Neural cell (in vitro differentiated cells): ENCODE data around the gene DIRAS1. TPM values are rescaled to one million over a fixed set of nuclear protein-coding genes. Genes with fewer than 3 reads are reported as not detected.

ENCODE experiments used
- H2AFZ ChIP-seq: fragments of 200-600, 300-800 bp; sonication (generic), shearing (Covaris generic); 2 replicates; pipeline ENCODE4 v1.6.0; 2014; ENCODE audit warnings: low read depth, mild to moderate bottlenecking, antibody characterized with exemption, low read length, moderate library complexity
- H3F3A ChIP-seq: fragments of 200-600 bp; shearing (Covaris generic); 2 replicates; pipeline ENCODE4 v1.6.1; 2016; ENCODE audit warnings: mild to moderate bottlenecking, moderate library complexity, mixed read lengths, antibody characterized with exemption, low read length; ENCODE audit not compliant: insufficient read depth, poor library complexity, severe bottlenecking
- H3K27ac ChIP-seq: fragments of 200-600, 300-800 bp; sonication (generic), shearing (Covaris generic); 2 replicates; pipeline ENCODE4 v1.5.1; 2014; ENCODE audit warnings: mild to moderate bottlenecking, low read length, moderate library complexity
- H3K27me3 ChIP-seq: fragments of 300-800, 200-600 bp; sonication (generic), shearing (Covaris generic); 2 replicates; pipeline ENCODE4 v1.6.0; 2014; ENCODE audit warnings: mild to moderate bottlenecking, low read depth, low read length, moderate library complexity; ENCODE audit not compliant: insufficient read depth
- H3K36me3 ChIP-seq: fragments of 300-800, 200-600 bp; sonication (generic), shearing (Covaris generic); 2 replicates; pipeline ENCODE4 v1.5.1; 2014; ENCODE audit warnings: mild to moderate bottlenecking, antibody characterized with exemption, low read length, moderate library complexity; ENCODE audit not compliant: insufficient read depth
- H3K4me2 ChIP-seq: fragments of 300-800, 200-600 bp; sonication (generic), shearing (Covaris generic); 2 replicates; pipeline ENCODE4 v1.6.0; 2014; ENCODE audit warnings: mild to moderate bottlenecking, low read length
- H3K4me3 ChIP-seq: fragments of 300-800, 200-600 bp; sonication (generic), shearing (Covaris generic); 2 replicates; pipeline ENCODE4 v1.5.1; 2014; ENCODE audit warnings: mild to moderate bottlenecking, low read length, moderate library complexity
- H3K79me2 ChIP-seq: fragments of 200-600 bp; shearing (Covaris generic); replicated peaks from 2 replicates; pipeline ENCODE4 v1.6.0; 2014; ENCODE audit warnings: mild to moderate bottlenecking, low read length, moderate library complexity; ENCODE audit not compliant: insufficient read depth
- H3K9ac ChIP-seq: fragments of 300-800, 200-600 bp; sonication (generic), shearing (Covaris generic); 2 replicates; pipeline ENCODE4 v1.6.1; 2016; ENCODE audit warnings: mild to moderate bottlenecking, low read length, mixed read lengths
- H3K9me2 ChIP-seq: fragments of 200-600 bp; shearing (Covaris generic); 2 replicates; pipeline ENCODE4 v1.6.1; 2016; ENCODE audit warnings: mild to moderate bottlenecking, low read length, mixed read lengths; ENCODE audit not compliant: insufficient read depth
- H3K9me3 ChIP-seq: fragments of 200-600, 300-800 bp; sonication (generic), shearing (Covaris generic); 2 replicates; pipeline ENCODE4 v1.6.1; 2016; ENCODE audit warnings: mild to moderate bottlenecking, mixed run types, low read length, moderate library complexity, mixed read lengths
- H4K20me1 ChIP-seq: fragments of 200-600 bp; shearing (Covaris generic); 2 replicates; pipeline ENCODE4 v1.6.1; 2016; ENCODE audit warnings: mild to moderate bottlenecking, mixed run types; ENCODE audit not compliant: insufficient read depth
- CTCF ChIP-seq: fragments of 450-650 bp; IDR thresholded peaks from 2 replicates; pipeline ENCODE4 v1.5.1; 2014; ENCODE audit warnings: antibody characterized with exemption, mild to moderate bottlenecking, moderate library complexity; ENCODE audit not compliant: poor library complexity, severe bottlenecking
- EP300 ChIP-seq: fragments of 450-650 bp; conservative IDR thresholded peaks from 2 replicates; pipeline ENCODE4 v1.6.1; 2014; ENCODE audit warnings: antibody characterized with exemption, mild to moderate bottlenecking, moderate library complexity; ENCODE audit not compliant: poor library complexity, severe bottlenecking
- EZH2 ChIP-seq: fragments of 200-600, 300-800 bp; shearing (Covaris generic), sonication (generic); IDR thresholded peaks from 2 replicates; pipeline ENCODE4 v1.6.1; 2014; ENCODE audit warnings: antibody characterized with exemption, low read length, borderline replicate concordance, mild to moderate bottlenecking; ENCODE audit not compliant: insufficient read depth, poor library complexity, severe bottlenecking
- MXI1 ChIP-seq: fragments of 450-650 bp; conservative IDR thresholded peaks from 2 replicates; pipeline ENCODE4 v1.6.1; 2014; ENCODE audit warnings: antibody characterized with exemption, mild to moderate bottlenecking; ENCODE audit not compliant: poor library complexity, severe bottlenecking
- POLR2AphosphoS5 ChIP-seq: IDR thresholded peaks from 2 replicates; pipeline ENCODE4 v1.6.1; 2012
- RAD21 ChIP-seq: fragments of 450-650 bp; conservative IDR thresholded peaks from 2 replicates; pipeline ENCODE4 v1.6.1; 2014; ENCODE audit warnings: antibody characterized with exemption, mild to moderate bottlenecking, moderate library complexity
- REST ChIP-seq: IDR thresholded peaks from 2 replicates; pipeline ENCODE4 v1.6.1; 2012; ENCODE audit warnings: borderline replicate concordance
- SMC3 ChIP-seq: fragments of 450-650 bp; conservative IDR thresholded peaks from 2 replicates; pipeline ENCODE4 v1.6.1; 2014; ENCODE audit warnings: antibody characterized with exemption, mild to moderate bottlenecking, moderate library complexity; ENCODE audit not compliant: poor library complexity
- TAF1 ChIP-seq: IDR thresholded peaks from 2 replicates; pipeline ENCODE4 v1.6.1; 2012; ENCODE audit warnings: low read depth
- polyA plus RNA-seq: library from polyadenylated mRNA; depleted of rRNA; stranded (reverse); fragments of >200 nt; gene quantifications from 2 replicates; pipeline ENCODE4 v1.2.3, GENCODE V29; 2014

The DIRAS1 gene
- polyA plus RNA-seq, 1 donor from 2014 or later, result 39.8 TPM

GRCh38 chr19:2754659-2755447, 33.7 kb upstream of the DIRAS1 start:
- H3K9me2 ChIP-seq, result no peaks in the 10 kb centered on the region
- TF ChIP-seq CTCF (no peak), MXI1 (no peak), RAD21 (no peak), TAF1 (no peak), EP300 (no peak)

GRCh38 chr19:2751438-2751830, 30.3 kb upstream of the DIRAS1 start:
- Histone ChIP-seq H3K9me2 (no peaks in the 10 kb centered on the region), H3K4me3 (no peak overlapping the region), H2AFZ (no peak overlapping the region), H3K9me3 (no peaks in the 10 kb centered on the region), H3K9ac (no peak overlapping the region), H3K79me2 (no peaks in the 10 kb centered on the region), H3F3A (no peaks in the 10 kb centered on the region), H3K4me2 (no peak overlapping the region), H3K27me3 (no peaks in the 10 kb centered on the region), H3K27ac (no peak overlapping the region), H3K36me3 (no peaks in the 10 kb centered on the region), H4K20me1 (no peaks in the 10 kb centered on the region)
- TF ChIP-seq REST, result no peak
- TF ChIP-seq EP300, result no peak
- TF ChIP-seq SMC3, result no peak
- TF ChIP-seq EZH2, result no peak
- no peak for TF ChIP-seq TAF1
- no peak for TF ChIP-seq RAD21
- TF ChIP-seq CTCF, result no peak
- TF ChIP-seq POLR2AphosphoS5, result no peak
- no peak for TF ChIP-seq MXI1

More at GRCh38 chr19:2754659-2755447, 33.7 kb upstream of the DIRAS1 start:
- H3K36me3 ChIP-seq, result no peaks in the 10 kb centered on the region
- no peak overlapping the region for H3K9ac ChIP-seq
- no peaks in the 10 kb centered on the region for H3K79me2 ChIP-seq
- no peaks in the 10 kb centered on the region for H3K27me3 ChIP-seq
- no peak overlapping the region for H3K4me3 ChIP-seq
- H3K27ac ChIP-seq, result no peak overlapping the region
- H3F3A ChIP-seq, result no peaks in the 10 kb centered on the region
- H3K4me2 ChIP-seq, result no peak overlapping the region
- H3K9me3 ChIP-seq, result no peaks in the 10 kb centered on the region
- no peaks in the 10 kb centered on the region for H4K20me1 ChIP-seq
- no peak overlapping the region for H2AFZ ChIP-seq
